HuH-7.5 (cell line): ENCODE data around the gene RNASE11.
"Not testable (repeated sequence)": the region's sequence is repeated elsewhere in the genome, so short reads cannot be mapped to it uniquely, and the experiment has no call there.

Source experiments
- DNase-seq: peaks from one replicate; pipeline ENCODE4 v3.0.0; 2011; ENCODE audit warnings: low spot score

RNASE11 gene

GRCh38 chr14:20580242-20580641, 7.6 kb downstream of the RNASE11 start:
- DNase-seq, result no peak

- no peak for DNase-seq
Measured at GRCh38 chr14:20578784-20579502, 8.9 kb downstream of the RNASE11 start.

- no peak for DNase-seq
Measured at GRCh38 chr14:20578325-20578724, 9.5 kb downstream of the RNASE11 start.

- not testable (repeated sequence) for DNase-seq
Measured at GRCh38 chr14:20572382-20572990, 15.3 kb downstream of the RNASE11 start.

GRCh38 chr14:20570720-20571119, 17.1 kb downstream of the RNASE11 start:
- not testable (repeated sequence) for DNase-seq

- DNase-seq, result not testable (repeated sequence)
Measured at GRCh38 chr14:20569865-20570264, 17.9 kb downstream of the RNASE11 start.

- DNase-seq, result no peak
Measured at GRCh38 chr14:20569066-20569465, 18.7 kb downstream of the RNASE11 start.

- no peak for DNase-seq
Measured at GRCh38 chr14:20568393-20568792, 19.4 kb downstream of the RNASE11 start.

- not testable (repeated sequence) for DNase-seq
Measured at GRCh38 chr14:20567199-20567598, 20.6 kb downstream of the RNASE11 start.

- no peak for DNase-seq
Measured at GRCh38 chr14:20564501-20564997, 23.3 kb downstream of the RNASE11 start.

- no peak for DNase-seq
Measured at GRCh38 chr14:20563971-20564370, 23.8 kb downstream of the RNASE11 start.

- no peak for DNase-seq
Measured at GRCh38 chr14:20560961-20561360, 26.8 kb downstream of the RNASE11 start, which contains the start of gene RNASE9. Gene RNASE9 (minus strand): TSS chr14:20561047.

- no peak for DNase-seq
Measured at GRCh38 chr14:20559461-20559904, 28.3 kb downstream of the RNASE11 start.

GRCh38 chr14:20557212-20557542, 30.6 kb downstream of the RNASE11 start:
- no peak for DNase-seq

- DNase-seq, result no peak
Measured at GRCh38 chr14:20556500-20557211, 31.1 kb downstream of the RNASE11 start.

GRCh38 chr14:20555845-20556244, 32.0 kb downstream of the RNASE11 start:
- DNase-seq, result no peak

- DNase-seq, result no peak
Measured at GRCh38 chr14:20553024-20553423, 34.8 kb downstream of the RNASE11 start.

GRCh38 chr14:20551606-20552005, 36.2 kb downstream of the RNASE11 start:
- no peak for DNase-seq

- no peak for DNase-seq
Measured at GRCh38 chr14:20550926-20551325, 36.9 kb downstream of the RNASE11 start.

- no peak for DNase-seq
Measured at GRCh38 chr14:20548414-20549158, 39.2 kb downstream of the RNASE11 start.

GRCh38 chr14:20546877-20547276, 40.9 kb downstream of the RNASE11 start:
- DNase-seq, result no peak

GRCh38 chr14:20539906-20540305, 47.9 kb downstream of the RNASE11 start:
- DNase-seq, result no peak
